Measurements from ENCODE around the gene GPS2. TPM values are rescaled to one million over a fixed set of nuclear protein-coding genes. Genes with fewer than 3 reads are reported as not detected.

Gene GPS2
- total RNA-seq, 1 donor from 2014 or later, result 38.9 TPM

- peak; percentile 30 for ATAC-seq
Observed at GRCh38 chr17:7315570-7316235, 543 bp upstream of the GPS2 start.

DNA sequence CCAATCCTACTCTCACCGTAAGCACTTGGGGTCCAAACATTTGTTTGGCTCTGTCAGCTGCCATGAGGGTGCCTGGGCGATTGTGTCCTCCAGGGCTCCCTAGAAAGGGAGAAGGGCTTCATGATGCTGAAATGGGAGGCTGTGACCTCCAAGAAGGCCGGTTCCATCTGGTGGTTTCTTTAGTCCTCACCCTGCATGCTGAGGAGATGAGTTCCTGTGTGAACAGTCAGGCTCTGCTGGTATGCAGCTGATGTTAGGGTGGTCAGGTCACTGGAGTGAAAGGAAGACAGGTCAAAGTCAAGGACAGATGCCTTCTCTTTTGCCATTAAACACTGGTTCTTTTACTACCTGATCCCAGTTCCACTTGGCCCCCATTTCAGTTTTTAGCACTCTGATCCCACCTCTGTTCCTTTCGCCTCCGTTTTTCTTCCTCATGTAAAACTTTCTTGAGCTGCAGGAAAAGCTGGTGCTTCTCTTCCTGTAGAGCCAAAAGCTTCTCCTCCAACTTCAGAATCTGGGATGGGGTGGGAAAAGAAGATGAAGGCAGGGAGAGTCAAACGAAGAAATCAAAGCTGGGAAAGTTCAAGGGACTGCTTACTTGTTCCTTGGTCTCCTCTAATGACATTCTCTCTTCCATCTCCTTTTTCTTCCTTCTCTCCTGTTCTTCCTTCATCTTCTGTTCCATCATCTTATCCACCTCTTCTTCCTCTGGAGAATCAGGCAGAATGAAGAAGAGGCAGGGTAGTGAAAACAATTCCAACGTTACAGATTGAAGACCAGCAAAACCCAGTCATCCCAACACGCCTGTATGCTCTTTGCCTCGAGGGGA, 1.1 kb downstream of the GPS2 start:
- ATAC-seq, result no peak

- no peak for ATAC-seq
Observed at GRCh38 chr17:7313088-7313889, 1.9 kb downstream of the GPS2 start.

- no peak for ATAC-seq
Observed at GRCh38 chr17:7312432-7313087, 2.6 kb downstream of the GPS2 start.

DNA sequence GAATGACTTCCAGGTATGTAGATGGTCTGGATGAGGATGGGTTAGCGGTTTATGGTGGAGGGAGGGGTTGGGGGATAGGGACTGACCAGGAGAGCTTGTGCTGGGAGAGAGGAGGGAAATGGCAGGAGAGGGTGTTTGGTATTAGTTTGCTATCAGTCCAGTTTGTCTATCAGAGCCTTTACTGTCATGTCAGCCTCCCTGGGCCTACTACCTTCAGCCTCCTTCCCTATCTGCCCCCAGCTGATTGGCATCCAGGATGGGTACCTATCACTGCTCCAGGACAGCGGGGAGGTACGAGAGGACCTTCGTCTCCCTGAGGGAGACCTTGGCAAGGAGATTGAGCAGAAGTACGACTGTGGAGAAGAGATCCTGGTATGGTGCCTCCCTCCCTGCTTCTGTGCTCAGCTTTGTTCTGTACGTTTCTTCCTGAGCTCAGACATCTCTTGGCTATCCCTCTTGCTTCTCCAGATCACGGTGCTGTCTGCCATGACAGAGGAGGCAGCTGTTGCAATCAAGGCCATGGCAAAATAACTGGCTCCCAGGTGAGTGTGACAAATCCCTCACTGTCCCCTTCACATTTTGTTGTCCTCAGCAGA, 4.0 kb downstream of the GPS2 start:
- ATAC-seq, result no peak

GRCh38 chr17:7309628-7310027, 5.5 kb downstream of the GPS2 start:
- no peak for ATAC-seq

GRCh38 chr17:7308625-7309433, 6.3 kb downstream of the GPS2 start:
- peak; percentile 35 for ATAC-seq

- peak; percentile 46 for ATAC-seq
Observed at GRCh38 chr17:7307686-7308624, 7.2 kb downstream of the GPS2 start.

DNA sequence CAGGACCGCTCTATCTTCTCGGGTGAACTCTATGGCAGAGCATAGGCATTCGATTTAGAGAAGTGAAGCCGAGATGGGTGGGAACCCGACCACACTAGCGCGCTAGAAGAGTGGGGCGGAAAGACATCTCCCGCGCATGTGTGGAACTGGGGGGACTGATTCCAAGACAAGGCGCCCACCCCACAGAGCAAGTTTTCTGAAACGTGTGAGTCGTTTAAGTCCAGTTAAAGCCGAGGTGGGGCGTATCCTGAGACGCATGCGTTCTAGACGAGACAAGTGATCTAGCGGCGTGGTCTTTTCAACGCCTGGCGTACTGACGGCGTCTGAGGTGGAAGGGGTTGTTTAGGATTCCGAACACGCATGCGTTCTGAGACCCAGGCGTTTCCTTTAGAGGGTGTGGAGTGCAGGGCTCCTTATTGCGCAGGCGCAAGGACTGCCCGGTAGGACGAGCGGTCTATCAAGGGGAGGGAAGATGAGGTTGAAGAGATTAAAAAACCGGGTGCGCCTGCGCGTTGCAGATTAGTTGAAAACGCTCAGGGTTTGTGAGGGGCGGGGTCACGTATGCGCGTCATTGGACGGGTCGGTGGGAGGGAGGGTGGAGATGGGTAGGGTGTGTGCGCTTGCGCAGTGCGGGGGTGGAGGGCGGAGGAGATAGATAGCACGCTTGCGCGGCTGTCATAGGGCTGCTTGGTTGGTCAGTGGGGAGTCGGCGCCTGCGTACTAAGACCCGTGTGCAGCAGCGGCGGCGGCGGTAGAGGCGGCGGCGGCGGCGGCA, 8.1 kb downstream of the GPS2 start, which contains the start of gene EIF5A:
Gene EIF5A (plus strand): TSS at position 718 of the 775 bp plus-strand sequence. CDS start 2,008 bp downstream, outside the sequence.
- ATAC-seq, result peak; percentile 92

DNA sequence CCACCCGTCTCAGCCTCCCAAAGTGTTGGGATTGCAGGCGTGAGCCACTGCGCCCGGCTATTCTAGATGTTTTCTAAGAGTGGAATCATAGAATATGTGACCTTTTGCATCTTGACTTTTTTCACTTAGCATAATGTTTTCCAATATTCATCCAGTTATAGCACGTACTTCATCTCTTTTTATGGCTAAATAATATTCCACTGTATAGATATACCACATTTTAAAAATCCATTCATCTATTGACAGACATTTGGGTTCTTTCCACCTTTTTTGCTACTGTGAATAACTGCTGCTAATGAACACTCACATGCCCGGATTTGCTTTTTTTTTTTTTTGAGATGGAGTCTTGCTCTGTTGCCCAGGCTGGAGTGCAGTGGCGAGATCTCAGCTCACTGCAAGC, 11.0 kb downstream of the GPS2 start:
- ATAC-seq, result no peak

- ATAC-seq, result peak; percentile 39
Observed at GRCh38 chr17:7296189-7296861, 18.8 kb downstream of the GPS2 start.

- no peak for ATAC-seq
Observed at GRCh38 chr17:7295230-7296180, 19.7 kb downstream of the GPS2 start.

DNA sequence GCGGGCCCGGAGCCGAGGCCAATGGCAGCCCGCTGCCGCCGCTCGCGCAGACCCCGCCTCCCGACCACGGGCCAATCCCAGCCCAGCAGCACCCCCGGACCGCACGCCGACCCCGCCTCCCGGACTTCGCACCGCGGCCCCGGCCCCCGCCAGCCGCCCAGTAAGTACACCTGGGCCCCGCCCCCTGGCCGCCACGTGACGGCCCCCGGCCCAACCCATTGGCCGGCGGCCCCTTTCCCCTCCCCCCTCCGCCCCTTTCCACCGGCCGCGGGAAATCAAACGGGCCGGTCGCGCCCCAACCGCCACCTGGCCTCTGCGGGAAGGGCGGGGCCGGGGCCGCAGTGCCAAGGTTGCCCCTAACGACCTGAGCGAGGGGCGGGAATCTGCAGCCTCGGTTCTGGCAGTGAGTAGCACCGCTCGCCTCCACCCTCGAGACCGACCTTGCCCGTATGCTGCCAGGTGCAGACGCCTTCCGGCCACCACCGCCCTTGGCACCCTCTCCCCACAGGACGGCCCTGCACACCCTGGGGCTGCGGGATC, 20.5 kb downstream of the GPS2 start, which contains the start of gene YBX2:
Gene YBX2 (minus strand): TSS at position 26 of the 540 bp plus-strand sequence. CDS start 139 bp downstream, outside the sequence.
- ATAC-seq, result peak; percentile 53

GRCh38 chr17:7293816-7294613, 21.1 kb downstream of the GPS2 start:
- peak; percentile 65 for ATAC-seq

GRCh38 chr17:7293159-7293558, 22.0 kb downstream of the GPS2 start:
- ATAC-seq, result peak; percentile 5

DNA sequence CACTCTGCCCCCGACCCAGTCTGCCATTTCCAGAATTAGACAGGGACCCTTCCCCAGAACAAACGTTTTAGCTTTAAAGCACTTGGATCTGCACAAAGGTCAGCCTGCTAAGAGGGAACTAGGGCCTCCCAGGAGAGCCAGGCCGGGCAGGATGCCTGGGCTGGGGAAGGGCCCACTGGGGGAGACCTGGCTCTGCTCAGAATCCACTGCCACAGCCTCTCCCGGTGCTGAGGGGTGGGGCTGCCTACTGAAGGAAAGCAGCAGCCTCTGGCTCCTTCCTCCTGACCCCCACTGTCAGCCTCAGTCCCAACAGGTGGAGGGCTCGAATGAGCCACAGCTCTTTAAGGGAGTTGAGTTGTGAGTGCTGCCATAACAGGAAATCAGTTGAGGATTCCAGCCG, 22.4 kb downstream of the GPS2 start:
- ATAC-seq, result peak; percentile 3
